IMR-90 (cell line): ENCODE measurements around the gene PCAT6. TPM values are rescaled to one million over a fixed set of nuclear protein-coding genes. Genes with fewer than 3 reads are reported as not detected.

Experiments used
- ATAC-seq: fragments of 200-7000 bp; cut with Tn5 transposase; 2 replicates; pipeline ENCODE4 v1.9.1; 2020; ENCODE audit warnings: low read depth, mild to moderate bottlenecking, moderate library complexity
- BruUV-seq: library from RNA; stranded (reverse); fragments of 400-500 nt; replicated peaks from 2 replicates; lab custom pipeline; 2021; lab: Mats Ljungman, UMichigan
- CTCF ChIA-PET: fragments of 300-600 bp; formaldehyde crosslinking; extraction: SDS; loops from one replicate; lab custom pipeline; 2021; ENCODE audit warnings: antibody characterized with exemption; lab: Yijun Ruan, JAX
- POLR2A ChIA-PET: fragments of 300-600 bp; sonication (Branson Sonifier 250); formaldehyde crosslinking; loops from one replicate; lab custom pipeline; 2022; ENCODE audit warnings: antibody characterized with exemption; ENCODE audit not compliant: unreplicated experiment; lab: Charles Lee
- DNase-seq: peaks from one replicate; pipeline ENCODE4 v3.0.0; 2013
- H2AFZ ChIP-seq: replicated peaks from 2 replicates; pipeline ENCODE3; 2013; ENCODE audit warnings: low read length, mild to moderate bottlenecking; ENCODE audit not compliant: poor library complexity
- H2AK5ac ChIP-seq: 2 replicates; pipeline ENCODE4 v1.6.1; 2013; ENCODE audit warnings: low read depth, low read length, inconsistent platforms
- H2AK9ac ChIP-seq: replicated peaks from 2 replicates; pipeline ENCODE3; 2013; ENCODE audit warnings: mild to moderate bottlenecking, low read depth, low read length, moderate library complexity; ENCODE audit not compliant: poor library complexity
- H2BK120ac ChIP-seq: 2 replicates; pipeline ENCODE4 v1.6.1; 2013; ENCODE audit warnings: low read depth, low read length, inconsistent platforms
- H2BK15ac ChIP-seq: 3 replicates; pipeline ENCODE4 v1.6.1; 2013; ENCODE audit warnings: low read depth, low read length, inconsistent platforms
- H2BK20ac ChIP-seq: 2 replicates; pipeline ENCODE4 v1.6.1; 2013; ENCODE audit warnings: low read depth, mild to moderate bottlenecking, inconsistent platforms, low read length, moderate library complexity
- H2BK5ac ChIP-seq: 2 replicates; pipeline ENCODE4 v1.6.1; 2013; ENCODE audit warnings: mild to moderate bottlenecking, low read depth, low read length, inconsistent platforms; ENCODE audit not compliant: poor library complexity, severe bottlenecking
- H3K14ac ChIP-seq: replicated peaks from 2 replicates; pipeline ENCODE4 v1.6.1; 2013; ENCODE audit warnings: low read depth, low read length, inconsistent platforms
- H3K18ac ChIP-seq: 2 replicates; pipeline ENCODE4 v1.6.1; 2013; ENCODE audit warnings: low read depth, low read length, control low read depth
- H3K23ac ChIP-seq: 2 replicates; pipeline ENCODE4 v1.6.1; 2013; ENCODE audit warnings: low read depth, low read length, inconsistent platforms
- H3K27ac ChIP-seq: 2 replicates; pipeline ENCODE4 v1.5.1; 2013; ENCODE audit warnings: mild to moderate bottlenecking, control low read depth, low read length; ENCODE audit not compliant: insufficient read depth
- H3K27me3 ChIP-seq: 2 replicates; pipeline ENCODE4 v1.6.1; 2013; ENCODE audit warnings: low read length; ENCODE audit not compliant: control insufficient read depth, insufficient read depth
- H3K36me3 ChIP-seq: 2 replicates; pipeline ENCODE4 v1.6.1; 2013; ENCODE audit warnings: low read length, mixed read lengths; ENCODE audit not compliant: control insufficient read depth, insufficient read depth
- H3K4ac ChIP-seq: 2 replicates; pipeline ENCODE4 v1.6.1; 2013; ENCODE audit warnings: low read depth, low read length, inconsistent platforms
- H3K4me1 ChIP-seq: 2 replicates; pipeline ENCODE4 v1.6.1; 2013; ENCODE audit warnings: low read length, mixed read lengths; ENCODE audit not compliant: control insufficient read depth, insufficient read depth
- H3K4me2 ChIP-seq: 2 replicates; pipeline ENCODE4 v1.6.1; 2013; ENCODE audit warnings: low read depth, mild to moderate bottlenecking, control low read depth, low read length, moderate library complexity
- H3K4me3 ChIP-seq: 2 replicates; pipeline ENCODE4 v1.5.1; 2013; ENCODE audit warnings: low read depth, mild to moderate bottlenecking, control low read depth, low read length, moderate library complexity; ENCODE audit not compliant: insufficient read depth
- H3K56ac ChIP-seq: 2 replicates; pipeline ENCODE4 v1.6.1; 2013; ENCODE audit warnings: low read length, inconsistent platforms; ENCODE audit not compliant: insufficient read depth; ENCODE audit errors: extremely low read depth
- H3K79me1 ChIP-seq, 2 experiments: 2 replicates each; pipeline ENCODE4 v1.6.1; 2013; ENCODE audit warnings: low read length in 2 of 2, inconsistent platforms in 1 of 2, low read depth in 1 of 2
- H3K9ac ChIP-seq: 2 replicates; pipeline ENCODE4 v1.6.1; 2013; ENCODE audit warnings: low read depth, low read length, control low read depth
- H3K9me1 ChIP-seq: 2 replicates; pipeline ENCODE4 v1.6.1; 2013; ENCODE audit warnings: low read length, inconsistent platforms; ENCODE audit not compliant: insufficient read depth
- H3K9me3 ChIP-seq: 2 replicates; pipeline ENCODE4 v1.6.1; 2013; ENCODE audit warnings: low read length; ENCODE audit not compliant: control insufficient read depth, insufficient read depth
- H4K20me1 ChIP-seq: 2 replicates; pipeline ENCODE4 v1.6.1; 2013; ENCODE audit warnings: low read length, inconsistent platforms; ENCODE audit not compliant: insufficient read depth
- H4K5ac ChIP-seq: 2 replicates; pipeline ENCODE4 v1.6.1; 2013; ENCODE audit warnings: mild to moderate bottlenecking, low read depth, low read length, control low read depth
- H4K8ac ChIP-seq, 2 experiments: 2 replicates each; pipeline ENCODE4 v1.6.1; 2013; ENCODE audit warnings: low read depth in 2 of 2, low read length in 2 of 2, control low read depth in 1 of 2, inconsistent platforms in 1 of 2
- H4K91ac ChIP-seq: 2 replicates; pipeline ENCODE4 v1.6.1; 2013; ENCODE audit warnings: low read depth, low read length, inconsistent platforms; ENCODE audit not compliant: insufficient read depth
- CTCF ChIP-seq: conservative IDR thresholded peaks from 2 replicates; pipeline ENCODE4 v1.5.1; 2012; ENCODE audit warnings: mild to moderate bottlenecking, low read depth, low read length, improper control_type of control experiment
- WGBS, 2 experiments: methylation state at CpG; one replicate each; pipeline versions ENCODE4 v1.1.5 to v1.1.7; 2013; ENCODE audit warnings: missing lambda C conversion rate in 2 of 2; ENCODE audit not compliant: insufficient read length in 1 of 2; ENCODE audit errors: extremely low coverage in 2 of 2; 5-methylcytosine and 5-hydroxymethylcytosine counted together
- dilution Hi-C: fragments of 300-500 bp; cut with HindIII; formaldehyde crosslinking; loops from one replicate; pipeline ENCODE4 v1.14.3; 2018; ENCODE audit warnings: low sequenced_read_pairs; ENCODE audit not compliant: unreplicated experiment
- in situ Hi-C: fragments of 300-500 bp; cut with MboI; formaldehyde crosslinking; loops from 3 replicates; pipeline ENCODE4 v1.14.3; 2019; ENCODE audit warnings: low sequenced_read_pairs, inconsistent platforms, mixed read lengths
- intact Hi-C: fragments of 100-400 bp; cut with micrococcal nuclease; formaldehyde crosslinking; loops from 2 replicates; pipeline ENCODE4 v1.10.0; 2022
- polyA plus RNA-seq, 3 experiments: library from polyadenylated mRNA; depleted of rRNA; stranded (reverse); fragments of >200 nt; gene quantifications; 2 replicates each; pipeline ENCODE4 v1.2.3, GENCODE V29; 2012; ENCODE audit warnings: low replicate concordance in 1 of 3
- total RNA-seq: library from RNA; depleted of rRNA; stranded (reverse); fragments of >200 nt; gene quantifications from 2 replicates; pipeline ENCODE4 v1.2.3, GENCODE V29; 2012

Gene PCAT6
- total and polyA plus RNA-seq, 2 of the 4 experiments (the other 2 are of a cell fraction), result 5.8 TPM; not detected in 1

GRCh38 chr1:202835548-202836072 is 24.9 kb downstream of the PCAT6 start:
- CTCF ChIA-PET, result no interaction called here

More at GRCh38 chr1:202835548-202836072, 24.9 kb downstream of the PCAT6 start:
- H4K8ac ChIP-seq, result no peak overlapping the region
- no peak for TF ChIP-seq CTCF
- H2AK9ac ChIP-seq, result no peak overlapping the region
- no peak overlapping the region for H3K4me2 ChIP-seq
- H2AK5ac ChIP-seq, result no peak overlapping the region
- no peak overlapping the region for H3K4me3 ChIP-seq
- no peak overlapping the region for H3K18ac ChIP-seq
- no peaks in the 10 kb centered on the region for H3K9me1 ChIP-seq
- no peak for DNase-seq
- intact Hi-C loops, result no loop called here
- H3K9me3 ChIP-seq, result no peaks in the 10 kb centered on the region
- no peak overlapping the region for H3K4ac ChIP-seq
- H2AFZ ChIP-seq, result no peak overlapping the region
- no peak overlapping the region for H3K23ac ChIP-seq
- H3K14ac ChIP-seq, result no peak overlapping the region
- H2BK5ac ChIP-seq, result no peak overlapping the region
- no peaks in the 10 kb centered on the region for H3K79me1 ChIP-seq
- no peak overlapping the region for H2BK120ac ChIP-seq
- in situ Hi-C loops, result no loop called here
- H3K56ac ChIP-seq, result no peak overlapping the region
- H2BK15ac ChIP-seq, result no peak overlapping the region
- H3K4me1 ChIP-seq, result no peaks in the 10 kb centered on the region
- no peaks in the 10 kb centered on the region for H4K20me1 ChIP-seq
- dilution Hi-C loops, result no loop called here
- H3K27me3 ChIP-seq, result peaks cover 45% of the 10 kb centered on the region
- no peaks in the 10 kb centered on the region for H3K36me3 ChIP-seq
- H4K5ac ChIP-seq, result no peak overlapping the region
- H3K27ac ChIP-seq, result no peak overlapping the region
- POLR2A ChIA-PET, result no interaction called here
- ATAC-seq, result no peak
- no peak overlapping the region for H3K9ac ChIP-seq
- no peak overlapping the region for H2BK20ac ChIP-seq
- H4K91ac ChIP-seq, result no peak overlapping the region
- 40% methylated on average over 1 of the region's 3 CpGs; no CpG with 5 or more reads in 1 of the 2 experiments for WGBS, 2 experiments
- BruUV-seq, result no TSS peak
